Stimulated activated CD4-positive, alpha-beta T cell treated with anti-CD3 and anti-CD28 coated beads, Interleukin-1b, Interleukin-23, amount 100 ng/mL, for 1 hour (primary cell): Measurements from ENCODE around the gene SRPK2.

Experiments
- DNase-seq, 2 donors: peaks; one replicate each; pipeline ENCODE4 v3.0.0-alpha.2; 2020; ENCODE audit warnings: low read depth in 2 of 2

The SRPK2 gene

GRCh38 chr7:105191331-105191730 is 197.4 kb downstream of the SRPK2 start:
- DNase-seq, result no peak

- no peak for DNase-seq
Observed at GRCh38 chr7:105189859-105190492, 198.7 kb downstream of the SRPK2 start.

GRCh38 chr7:105188201-105188600 is 200.5 kb downstream of the SRPK2 start:
- no peak for DNase-seq

GRCh38 chr7:105187302-105188169 is 201.2 kb downstream of the SRPK2 start:
- DNase-seq, result no peak

- DNase-seq, result no peak
Observed at GRCh38 chr7:105185290-105186010, 203.3 kb downstream of the SRPK2 start.

GRCh38 chr7:105180002-105180401 is 208.7 kb downstream of the SRPK2 start:
- DNase-seq, result no peak

- no peak for DNase-seq
Observed at GRCh38 chr7:105178928-105179541, 209.7 kb downstream of the SRPK2 start.

GRCh38 chr7:105178177-105178576 is 210.5 kb downstream of the SRPK2 start:
- no peak for DNase-seq

- DNase-seq, result no peak
Observed at GRCh38 chr7:105177026-105177425, 211.7 kb downstream of the SRPK2 start.

- DNase-seq, result no peak
Observed at GRCh38 chr7:105173586-105173985, 215.1 kb downstream of the SRPK2 start.

GRCh38 chr7:105164751-105165150 is 224.0 kb downstream of the SRPK2 start:
- no peak for DNase-seq

GRCh38 chr7:105163718-105164117 is 225.0 kb downstream of the SRPK2 start:
- DNase-seq, result no peak

- DNase-seq, result no peak
Observed at GRCh38 chr7:105161366-105161765, 227.4 kb downstream of the SRPK2 start.

GRCh38 chr7:105157278-105157677 is 231.4 kb downstream of the SRPK2 start:
- no peak for DNase-seq

GRCh38 chr7:105156731-105157130 is 232.0 kb downstream of the SRPK2 start:
- no peak for DNase-seq

GRCh38 chr7:105154084-105154483 is 234.6 kb downstream of the SRPK2 start:
- no peak for DNase-seq

GRCh38 chr7:105153531-105153930 is 235.2 kb downstream of the SRPK2 start:
- DNase-seq, result no peak

GRCh38 chr7:105151152-105151551 is 237.6 kb downstream of the SRPK2 start:
- DNase-seq, result no peak

GRCh38 chr7:105149827-105150226 is 238.9 kb downstream of the SRPK2 start:
- no peak for DNase-seq

- DNase-seq, result no peak
Observed at GRCh38 chr7:105141068-105141467, 247.7 kb downstream of the SRPK2 start.

- DNase-seq, result no peak
Observed at GRCh38 chr7:105139381-105139780, 249.3 kb downstream of the SRPK2 start.

- DNase-seq, result no peak
Observed at GRCh38 chr7:105137898-105138297, 250.8 kb downstream of the SRPK2 start.
